Hepatocyte (in vitro differentiated cells): ENCODE results near the gene PPM1H.

ENCODE experiments used
- EZH2phosphoT487 ChIP-seq: fragments of 200-600 bp; sonication (generic); IDR thresholded peaks from one replicate; pipeline ENCODE4 v1.6.1; 2018; ENCODE audit warnings: antibody characterized with exemption, mild to moderate bottlenecking, low read depth, moderate library complexity; ENCODE audit not compliant: unreplicated experiment, severe bottlenecking
- TF ChIP-seq, protein P1 (sequence below): fragments of 200-600 bp; sonication (generic); IDR thresholded peaks from 2 replicates; pipeline ENCODE4 v1.5.1; 2016; ENCODE audit warnings: antibody characterized with exemption, mild to moderate bottlenecking; ENCODE audit not compliant: poor library complexity

DNA sequence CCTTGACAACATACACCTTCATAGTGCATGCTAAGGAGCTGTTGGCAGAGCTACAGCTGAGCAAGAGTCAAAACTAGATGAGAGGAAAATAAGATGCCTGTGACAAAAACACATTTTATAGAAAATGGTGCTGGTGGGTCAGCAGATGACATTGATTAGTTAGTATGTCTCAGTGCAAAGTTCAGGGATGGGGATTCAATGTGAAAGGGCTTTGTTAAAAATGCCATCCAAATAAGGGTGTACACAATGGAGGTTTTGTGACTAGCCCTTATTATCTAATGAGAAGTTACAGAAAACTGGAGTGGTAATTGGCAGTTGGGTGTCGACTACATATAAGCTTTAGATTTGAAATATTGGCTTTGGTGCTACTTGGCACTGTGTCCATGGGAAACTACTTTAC is 299.3 kb downstream of the PPM1H start:
- TF ChIP-seq, protein P1, sequence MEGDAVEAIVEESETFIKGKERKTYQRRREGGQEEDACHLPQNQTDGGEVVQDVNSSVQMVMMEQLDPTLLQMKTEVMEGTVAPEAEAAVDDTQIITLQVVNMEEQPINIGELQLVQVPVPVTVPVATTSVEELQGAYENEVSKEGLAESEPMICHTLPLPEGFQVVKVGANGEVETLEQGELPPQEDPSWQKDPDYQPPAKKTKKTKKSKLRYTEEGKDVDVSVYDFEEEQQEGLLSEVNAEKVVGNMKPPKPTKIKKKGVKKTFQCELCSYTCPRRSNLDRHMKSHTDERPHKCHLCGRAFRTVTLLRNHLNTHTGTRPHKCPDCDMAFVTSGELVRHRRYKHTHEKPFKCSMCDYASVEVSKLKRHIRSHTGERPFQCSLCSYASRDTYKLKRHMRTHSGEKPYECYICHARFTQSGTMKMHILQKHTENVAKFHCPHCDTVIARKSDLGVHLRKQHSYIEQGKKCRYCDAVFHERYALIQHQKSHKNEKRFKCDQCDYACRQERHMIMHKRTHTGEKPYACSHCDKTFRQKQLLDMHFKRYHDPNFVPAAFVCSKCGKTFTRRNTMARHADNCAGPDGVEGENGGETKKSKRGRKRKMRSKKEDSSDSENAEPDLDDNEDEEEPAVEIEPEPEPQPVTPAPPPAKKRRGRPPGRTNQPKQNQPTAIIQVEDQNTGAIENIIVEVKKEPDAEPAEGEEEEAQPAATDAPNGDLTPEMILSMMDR: no peak
- TF ChIP-seq EZH2phosphoT487: no peak
